ENCODE data around the gene TUFT1. TPM values are rescaled to one million over a fixed set of nuclear protein-coding genes. Genes with fewer than 3 reads are reported as not detected.

TUFT1 gene
- polyA plus RNA-seq, 2 of the 4 experiments (the other 2 are of a cell fraction), result 21.1 to 27.5 TPM

DNA sequence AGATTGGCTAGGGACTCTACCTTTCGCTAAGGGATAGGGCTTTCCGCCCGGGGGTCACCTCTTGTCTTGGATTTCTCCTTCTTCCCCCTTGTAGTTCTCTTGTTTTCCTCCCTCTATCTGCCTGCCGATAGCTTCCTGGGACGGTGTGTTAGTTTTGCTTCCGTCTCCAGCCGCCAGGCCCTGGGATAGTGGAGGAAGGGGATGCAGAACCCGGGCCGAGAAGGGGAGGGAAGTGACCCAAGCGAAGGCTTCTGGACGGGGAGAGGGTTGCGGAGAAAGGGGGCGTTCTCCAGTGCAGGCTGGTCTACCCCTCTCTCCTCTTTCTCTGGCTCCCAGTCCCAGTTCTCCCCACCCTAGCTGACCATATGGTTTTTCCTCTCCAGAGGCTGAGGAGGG lies 871 bp downstream of the TUFT1 start:
- peaks cover 71% of the 10 kb centered on the region for H3K4me1 ChIP-seq
- FAIRE-seq, result no peak
- H3K4me3 ChIP-seq, result peak overlapping the region; percentile 93
- ATAC-seq, result peak; percentile 22; a peak in 5 of 6 replicates
- CTCF ChIA-PET, result interaction anchor here (1.1 to 2.2 kb wide), 9 partner anchors 10 to 194 kb away, joined by 3 to 11 read pairs (median 4); no protein-coding TSS in a partner anchor
- WGBS (ENCODE audit: missing lambda C conversion rate), result under 1% methylated on average over 13 of the region's 13 CpGs
- no peaks in the 10 kb centered on the region for H3K9me3 ChIP-seq
- H3K27ac ChIP-seq, result peak overlapping the region; percentile 79 to 85
- POLR2A ChIA-PET, result interaction anchor here (0.5 to 3.0 kb wide), 9 partner anchors 8 to 191 kb away, joined by 3 to 44 read pairs (median 5); partner anchors contain the start of genes CGN, POGZ and SNX27
- H3K4me2 ChIP-seq, result peak overlapping the region; percentile 96
- peak in 1 of 2 experiments; percentile 37 for DNase-seq (ENCODE audit: low read depth in 1 of 2, low spot score in 1 of 2)
- TF ChIP-seq MAFK (IDR thresholded peaks at IDR 0.05; ENCODE audit: partially characterized antibody) (no peak), KDM5A (IDR thresholded peaks at IDR 0.05) (no peak), POLR2AphosphoS2 (conservative IDR thresholded peaks at IDR 0.05; ENCODE audit: low read length) (no peak), EHMT2 (IDR thresholded peaks at IDR 0.05; ENCODE audit: low read depth) (no peak), PBX3 (IDR thresholded peaks at IDR 0.05) (no peak), EHF (CRISPR knock-in tag; IDR thresholded peaks at IDR 0.05) (no peak), GATA3 (IDR thresholded peaks at IDR 0.05; ENCODE audit: borderline replicate concordance) (no peak), FOSB (CRISPR knock-in tag; IDR thresholded peaks at IDR 0.05) (no peak), CEBPB (IDR thresholded peaks at IDR 0.05) (no peak), ZNF302 (CRISPR knock-in tag; IDR thresholded peaks at IDR 0.05) (no peak), FOSL2 (IDR thresholded peaks at IDR 0.05) (no peak), FOSL2 (CRISPR knock-in tag; IDR thresholded peaks at IDR 0.05) (no peak), CHD4 (IDR thresholded peaks at IDR 0.05; ENCODE audit: borderline replicate concordance) (no peak), HDAC2 (IDR thresholded peaks at IDR 0.05) (no peak), BHLHE40 (IDR thresholded peaks at IDR 0.05; ENCODE audit: low read depth, low read length) (no peak), RARB (CRISPR knock-in tag; IDR thresholded peaks at IDR 0.05) (no peak), REST (IDR thresholded peaks at IDR 0.05) (no peak)
- TF ChIP-seq, protein P1, sequence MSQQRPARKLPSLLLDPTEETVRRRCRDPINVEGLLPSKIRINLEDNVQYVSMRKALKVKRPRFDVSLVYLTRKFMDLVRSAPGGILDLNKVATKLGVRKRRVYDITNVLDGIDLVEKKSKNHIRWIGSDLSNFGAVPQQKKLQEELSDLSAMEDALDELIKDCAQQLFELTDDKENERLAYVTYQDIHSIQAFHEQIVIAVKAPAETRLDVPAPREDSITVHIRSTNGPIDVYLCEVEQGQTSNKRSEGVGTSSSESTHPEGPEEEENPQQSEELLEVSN (IDR thresholded peaks at IDR 0.05; ENCODE audit: borderline replicate concordance, low read depth), result no peak

GRCh38 chr1:151541752-151542151 lies 1.6 kb downstream of the TUFT1 start:
- peak overlapping the region; percentile 79 to 85 for H3K27ac ChIP-seq
- 20% methylated on average over 5 of the region's 5 CpGs for WGBS (ENCODE audit: missing lambda C conversion rate)
- TF ChIP-seq SMC3 (IDR thresholded peaks at IDR 0.05) (no peak), EP300 (IDR thresholded peaks at IDR 0.05) (no peak), ZNF302 (CRISPR knock-in tag; IDR thresholded peaks at IDR 0.05) (no peak), ZFP36 (IDR thresholded peaks at IDR 0.05; ENCODE audit: borderline replicate concordance, partially characterized antibody) (no peak), HMGXB4 (CRISPR knock-in tag; IDR thresholded peaks at IDR 0.05; ENCODE audit: borderline replicate concordance) (no peak), MAZ (IDR thresholded peaks at IDR 0.05; ENCODE audit: borderline replicate concordance, low read depth, low read length) (no peak), USF2 (IDR thresholded peaks at IDR 0.05) (no peak), HDAC2 (IDR thresholded peaks at IDR 0.05) (no peak), RFX5 (IDR thresholded peaks at IDR 0.05) (no peak), CHD2 (IDR thresholded peaks at IDR 0.05; ENCODE audit: low read length, partially characterized antibody) (no peak), POLR2AphosphoS2 (conservative IDR thresholded peaks at IDR 0.05; ENCODE audit: low read length) (no peak)
- peaks cover 72% of the 10 kb centered on the region for H3K4me1 ChIP-seq
- ChIA-PET POLR2A (interaction anchor here (1.7 to 3.0 kb wide), 3 partner anchors 8 to 82 kb away, joined by 7 to 44 read pairs (median 8); partner anchors contain the start of gene POGZ), CTCF (interaction anchor here (0.6 to 2.2 kb wide), 12 partner anchors 11 to 303 kb away, joined by 3 to 11 read pairs (median 4); no protein-coding TSS in a partner anchor)
- FAIRE-seq, result no peak
- H3K9me3 ChIP-seq, result no peaks in the 10 kb centered on the region
- H3K4me2 ChIP-seq, result peak overlapping the region; percentile 96
- H3K4me3 ChIP-seq, result peak overlapping the region; percentile 93
- no peak for ATAC-seq
- no peak for DNase-seq (ENCODE audit: low read depth in 1 of 2, low spot score in 1 of 2)

Data from A549 (cell line).